Anterior cingulate cortex (tissue), 58 donors: ENCODE results near the gene PPM1D.

Source experiments
- DNase-seq, 58 donors: peaks; one replicate each; lab custom pipeline; 2025; lab: John Stamatoyannopoulos, UW

PPM1D gene

GRCh38 chr17:60618080-60618479 lies 18.1 kb downstream of the PPM1D start:
- DNase-seq, result no peak

GRCh38 chr17:60618854-60619526 lies 19.0 kb downstream of the PPM1D start:
- DNase-seq, result no peak

GRCh38 chr17:60622961-60623360 lies 23.0 kb downstream of the PPM1D start:
- no peak for DNase-seq

- DNase-seq, result no peak
Observed at GRCh38 chr17:60623415-60623814, 23.4 kb downstream of the PPM1D start.

GRCh38 chr17:60627124-60627523 lies 27.1 kb downstream of the PPM1D start:
- DNase-seq, result no peak

- DNase-seq, result no peak
Observed at GRCh38 chr17:60628252-60628889, 28.4 kb downstream of the PPM1D start.

- peak in 1 of 58 donors; percentile 12 for DNase-seq
Observed at GRCh38 chr17:60629120-60629519, 29.1 kb downstream of the PPM1D start.

GRCh38 chr17:60630352-60630751 lies 30.4 kb downstream of the PPM1D start:
- DNase-seq, result peak in 16 of 58 donors; percentile 1 to 44 (median 12)

- no peak for DNase-seq
Observed at GRCh38 chr17:60631119-60631518, 31.1 kb downstream of the PPM1D start.

GRCh38 chr17:60637683-60638082 lies 37.7 kb downstream of the PPM1D start:
- DNase-seq, result no peak

GRCh38 chr17:60639019-60639330 lies 39.0 kb downstream of the PPM1D start:
- DNase-seq, result no peak

- DNase-seq, result no peak
Observed at GRCh38 chr17:60640503-60640902, 40.5 kb downstream of the PPM1D start.

- DNase-seq, result no peak
Observed at GRCh38 chr17:60641126-60641525, 41.1 kb downstream of the PPM1D start.

GRCh38 chr17:60641810-60642220 lies 41.8 kb downstream of the PPM1D start:
- peak in 45 of 58 donors; percentile 0 to 82 (median 38) for DNase-seq

GRCh38 chr17:60645918-60646523 lies 46.0 kb downstream of the PPM1D start:
- peak in 2 of 58 donors; percentile 9 to 50 for DNase-seq

GRCh38 chr17:60646701-60647100 lies 46.7 kb downstream of the PPM1D start:
- DNase-seq, result no peak

GRCh38 chr17:60647705-60648104 lies 47.7 kb downstream of the PPM1D start:
- DNase-seq, result no peak

- no peak for DNase-seq
Observed at GRCh38 chr17:60652454-60653247, 52.7 kb downstream of the PPM1D start.

- DNase-seq, result no peak
Observed at GRCh38 chr17:60653569-60653968, 53.6 kb downstream of the PPM1D start.

GRCh38 chr17:60656499-60656898 lies 56.5 kb downstream of the PPM1D start:
- DNase-seq, result peak in 2 of 58 donors; percentile 8 to 30

GRCh38 chr17:60659156-60659555 lies 59.2 kb downstream of the PPM1D start:
- DNase-seq, result no peak
